ENCODE data around the gene SULT4A1. TPM values are rescaled to one million over a fixed set of nuclear protein-coding genes. Genes with fewer than 3 reads are reported as not detected.

The SULT4A1 gene
- total RNA-seq, 1 experiment from 2014 or later = 8.4 TPM

GRCh38 chr22:43851058-43851978 lies 11.0 kb downstream of the SULT4A1 start:
- DNase-seq (ENCODE audit: low read depth, low spot score) = no peak

More at GRCh38 chr22:43851058-43851978, 11.0 kb downstream of the SULT4A1 start:
- CTCF ChIA-PET = interaction anchor here (1.3 kb wide), 1 partner anchor 32 kb away, joined by 3 read pairs; no protein-coding TSS in a partner anchor
- no peak overlapping the region for H3K4me2 ChIP-seq (ENCODE audit: low read length)
- H3K27me3 ChIP-seq (ENCODE audit: insufficient read depth, low read length) = peaks cover 5% of the 10 kb centered on the region; the same call in 1 of the 2 replicates
- H3K27ac ChIP-seq (ENCODE audit: low read depth, low read length) = no peak overlapping the region
- no peaks in the 10 kb centered on the region for H3K9me2 ChIP-seq (ENCODE audit: insufficient read depth)
- H4K20me1 ChIP-seq (ENCODE audit: insufficient read depth) = no peaks in the 10 kb centered on the region
- TF ChIP-seq RAD21 (IDR thresholded peaks at IDR 0.05; ENCODE audit: low read depth) = no peak
- TF ChIP-seq SRF (IDR thresholded peaks at IDR 0.05; ENCODE audit: low read depth) = no peak
- TF ChIP-seq SP1 (IDR thresholded peaks at IDR 0.05; ENCODE audit: low read depth) = no peak
- no peak for TF ChIP-seq EZH2phosphoT487 (IDR thresholded peaks at IDR 0.05; ENCODE audit: borderline replicate concordance)
- no peak for TF ChIP-seq SIN3A (IDR thresholded peaks at IDR 0.05; ENCODE audit: low read depth)
- TF ChIP-seq CBX3 (IDR thresholded peaks at IDR 0.05; ENCODE audit: low read depth) = no peak
- no peak for TF ChIP-seq CTCF (IDR thresholded peaks at IDR 0.05 in 2 of 3, conservative IDR thresholded peaks at IDR 0.05 in 1 of 3; ENCODE audit: borderline replicate concordance in 1 of 3, insufficient read depth in 1 of 3, low read depth in 2 of 3, low read length in 2 of 3)
- TF ChIP-seq ZFX (IDR thresholded peaks at IDR 0.05) = no peak
- TF ChIP-seq ZNF274 (IDR thresholded peaks at IDR 0.05; ENCODE audit: low read depth, low read length) = no peak
- TF ChIP-seq JUND (IDR thresholded peaks at IDR 0.05) = no peak
- no peak for TF ChIP-seq REST (IDR thresholded peaks at IDR 0.05; ENCODE audit: low read depth)
- TF ChIP-seq EGR1 (IDR thresholded peaks at IDR 0.05; ENCODE audit: low read depth) = no peak
- no peak for TF ChIP-seq POLR2A (IDR thresholded peaks at IDR 0.05; ENCODE audit: borderline replicate concordance, extremely low read depth, insufficient read depth, insufficient read length)
- no peak for TF ChIP-seq YY1 (IDR thresholded peaks at IDR 0.05; ENCODE audit: extremely low read depth, insufficient replicate concordance, low read depth, low read length)
- TF ChIP-seq ATF3 (IDR thresholded peaks at IDR 0.05) = no peak
- no peak for TF ChIP-seq ZBTB33 (IDR thresholded peaks at IDR 0.05; ENCODE audit: extremely low read depth, insufficient replicate concordance, low read length)
- no peak for TF ChIP-seq EZH2 (IDR thresholded peaks at IDR 0.05)
- TF ChIP-seq FOSL1 (IDR thresholded peaks at IDR 0.05; ENCODE audit: low read depth) = no peak
- no peak for TF ChIP-seq ELF1 (IDR thresholded peaks at IDR 0.05; ENCODE audit: borderline replicate concordance, low read depth)
- no peak for TF ChIP-seq TCF7L2 (IDR thresholded peaks at IDR 0.05; ENCODE audit: borderline replicate concordance, extremely low read depth, insufficient read depth, insufficient read length)
- H3K4me1 ChIP-seq (ENCODE audit: control insufficient read depth in 1 of 2, insufficient read depth in 2 of 2, low read length in 2 of 2) = peaks cover 0 to 6% of the 10 kb centered on the region in 2 experiments; a peak in 1 of 4 replicates
- POLR2A ChIA-PET = no interaction called here
- intact Hi-C loops (cut with micrococcal nuclease) = no loop called here
- H3K9me3 ChIP-seq (ENCODE audit: control insufficient read depth in 1 of 2, insufficient read depth in 1 of 2, low read depth in 1 of 2, low read length in 2 of 2) = no peaks in the 10 kb centered on the region
- H3K4me3 ChIP-seq (replicated peaks in 1 of 2; ENCODE audit: low read depth in 1 of 2, low read length in 2 of 2) = no peak overlapping the region
- ATAC-seq = no peak
- BruUV-seq (replicated peaks) = no TSS peak
- peaks cover 69% of the 10 kb centered on the region for H3K79me2 ChIP-seq (ENCODE audit: insufficient read depth, low read length)
- H3K9ac ChIP-seq (ENCODE audit: low read length) = no peak overlapping the region
- RAD21 ChIA-PET (ENCODE audit: low non-redundant PET in 1 of 2, low total read pairs in 2 of 2, uncharacterized antibody in 2 of 2, unreplicated experiment in 2 of 2) = no interaction called here
- no peak overlapping the region for H2AFZ ChIP-seq (ENCODE audit: low read depth, low read length, poor library complexity, severe bottlenecking)
- no peaks in the 10 kb centered on the region for H3K36me3 ChIP-seq (ENCODE audit: control insufficient read depth in 1 of 2, insufficient read depth in 2 of 2, low read length in 2 of 2)

Measured in HCT116 (cell line).